Mesothelial cell of epicardium (in vitro differentiated cells): ENCODE data around the gene UST. TPM values are rescaled to one million over a fixed set of nuclear protein-coding genes. Genes with fewer than 3 reads are reported as not detected.

Source experiments
- DNase-seq, 2 experiments: peaks; one replicate each; pipeline ENCODE4 v3.0.0; 2021; ENCODE audit warnings: low spot score in 2 of 2; ENCODE audit not compliant: unreplicated experiment in 2 of 2
- H3K27ac Mint-ChIP-seq: 2 replicates; pipeline ENCODE4 v1.8.0; 2021; ENCODE audit warnings: mixed read lengths
- H3K27me3 Mint-ChIP-seq: 2 replicates; pipeline ENCODE4 v1.8.0; 2021; ENCODE audit warnings: low read depth, mixed read lengths
- H3K36me3 Mint-ChIP-seq: 2 replicates; pipeline ENCODE4 v1.8.0; 2021; ENCODE audit warnings: mixed read lengths
- H3K4me1 Mint-ChIP-seq: 2 replicates; pipeline ENCODE4 v1.8.0; 2021; ENCODE audit warnings: mixed read lengths
- H3K4me3 Mint-ChIP-seq: 2 replicates; pipeline ENCODE4 v1.8.0; 2021; ENCODE audit warnings: mild to moderate bottlenecking, moderate library complexity, mixed read lengths
- H3K9me3 Mint-ChIP-seq: 2 replicates; pipeline ENCODE4 v1.8.0; 2021; ENCODE audit warnings: mixed read lengths
- total RNA-seq: library from RNA; stranded (reverse); gene quantifications from 3 replicates; pipeline ENCODE4 v1.2.1, GENCODE V29; 2021
- TF ChIP-seq, protein P1 (sequence below): fragments of 200-600 bp; sonication (generic); IDR thresholded peaks from one replicate; pipeline ENCODE4 v1.5.0; 2021; ENCODE audit warnings: antibody characterized with exemption; ENCODE audit not compliant: unreplicated experiment

Gene UST
- total RNA-seq, 1 donor from 2014 or later, result 6.6 TPM

DNA sequence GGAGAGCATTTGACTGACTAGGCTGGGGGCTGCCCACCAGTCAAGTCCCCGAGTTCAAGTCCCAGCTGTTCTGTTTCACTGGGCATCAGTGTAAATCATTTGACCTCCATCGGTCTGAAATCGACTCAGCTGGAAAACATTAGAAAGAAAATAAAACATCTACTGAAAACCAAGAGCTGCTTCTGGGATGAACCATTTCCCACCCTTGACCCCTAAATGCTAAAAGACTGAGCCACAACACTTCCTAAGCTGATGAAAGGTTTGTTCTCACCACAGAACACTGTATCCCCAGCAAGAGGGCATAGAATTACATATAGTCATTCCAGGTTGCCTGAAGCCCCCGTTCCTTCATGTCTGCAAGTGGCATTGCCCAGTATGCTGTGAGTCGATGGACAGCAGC lies 333.7 kb downstream of the UST start:
- peaks cover 34% of the 10 kb centered on the region for H3K4me1 Mint-ChIP-seq
- no peaks in the 10 kb centered on the region for H3K27me3 Mint-ChIP-seq
- H3K27ac Mint-ChIP-seq, result no peak overlapping the region
- H3K36me3 Mint-ChIP-seq, result no peaks in the 10 kb centered on the region
- no peaks in the 10 kb centered on the region for H3K9me3 Mint-ChIP-seq
- H3K4me3 Mint-ChIP-seq, result no peak overlapping the region
- TF ChIP-seq, protein P1, sequence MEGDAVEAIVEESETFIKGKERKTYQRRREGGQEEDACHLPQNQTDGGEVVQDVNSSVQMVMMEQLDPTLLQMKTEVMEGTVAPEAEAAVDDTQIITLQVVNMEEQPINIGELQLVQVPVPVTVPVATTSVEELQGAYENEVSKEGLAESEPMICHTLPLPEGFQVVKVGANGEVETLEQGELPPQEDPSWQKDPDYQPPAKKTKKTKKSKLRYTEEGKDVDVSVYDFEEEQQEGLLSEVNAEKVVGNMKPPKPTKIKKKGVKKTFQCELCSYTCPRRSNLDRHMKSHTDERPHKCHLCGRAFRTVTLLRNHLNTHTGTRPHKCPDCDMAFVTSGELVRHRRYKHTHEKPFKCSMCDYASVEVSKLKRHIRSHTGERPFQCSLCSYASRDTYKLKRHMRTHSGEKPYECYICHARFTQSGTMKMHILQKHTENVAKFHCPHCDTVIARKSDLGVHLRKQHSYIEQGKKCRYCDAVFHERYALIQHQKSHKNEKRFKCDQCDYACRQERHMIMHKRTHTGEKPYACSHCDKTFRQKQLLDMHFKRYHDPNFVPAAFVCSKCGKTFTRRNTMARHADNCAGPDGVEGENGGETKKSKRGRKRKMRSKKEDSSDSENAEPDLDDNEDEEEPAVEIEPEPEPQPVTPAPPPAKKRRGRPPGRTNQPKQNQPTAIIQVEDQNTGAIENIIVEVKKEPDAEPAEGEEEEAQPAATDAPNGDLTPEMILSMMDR, result no peak
- DNase-seq, result no peak

DNA sequence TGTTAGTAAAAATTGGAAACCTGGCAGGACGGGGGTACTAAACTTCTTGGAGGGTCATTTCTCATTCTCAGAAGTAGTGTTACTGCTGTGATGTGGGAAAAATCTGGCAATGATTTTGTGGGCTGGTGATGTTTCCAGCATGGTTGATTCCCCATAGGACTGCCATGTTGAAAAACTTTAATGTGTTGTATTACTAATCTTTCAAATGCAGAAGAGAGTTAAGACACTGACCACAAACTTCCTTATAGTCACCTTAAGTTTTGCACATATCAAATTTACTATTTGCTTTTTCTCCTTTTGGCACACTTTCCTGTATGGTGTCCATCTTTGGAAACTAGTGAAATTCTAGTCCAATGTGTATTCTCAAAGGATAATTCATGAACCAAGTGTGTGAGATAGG lies 334.5 kb downstream of the UST start:
- H3K9me3 Mint-ChIP-seq, result no peaks in the 10 kb centered on the region
- TF ChIP-seq, protein P1, result no peak
- H3K36me3 Mint-ChIP-seq, result no peaks in the 10 kb centered on the region
- peaks cover 26% of the 10 kb centered on the region for H3K4me1 Mint-ChIP-seq
- H3K27ac Mint-ChIP-seq, result no peak overlapping the region
- no peak overlapping the region for H3K4me3 Mint-ChIP-seq
- H3K27me3 Mint-ChIP-seq, result no peaks in the 10 kb centered on the region
- DNase-seq, result no peak

DNA sequence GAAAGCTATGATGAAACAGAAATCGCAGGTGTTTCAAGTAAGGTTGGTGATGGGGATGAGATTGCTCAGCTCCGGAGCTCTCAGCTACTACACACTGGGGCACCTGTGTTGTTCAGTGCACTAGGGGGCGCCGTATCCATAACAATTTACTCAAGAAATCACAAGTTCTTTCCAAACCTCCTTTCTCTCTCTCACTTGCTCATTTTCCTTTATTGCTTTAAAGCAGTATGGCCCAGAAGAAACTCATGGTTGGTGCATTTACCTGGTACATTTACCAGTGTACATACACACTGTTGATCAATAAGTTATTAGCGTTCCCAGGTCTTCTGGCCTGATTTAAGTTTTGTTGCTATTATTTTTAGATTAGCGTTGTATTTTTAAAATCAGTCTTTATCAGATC lies 335.5 kb downstream of the UST start:
- no peak overlapping the region for H3K4me3 Mint-ChIP-seq
- H3K27me3 Mint-ChIP-seq, result no peaks in the 10 kb centered on the region
- peaks cover 18% of the 10 kb centered on the region for H3K4me1 Mint-ChIP-seq
- DNase-seq, result peak; percentile 65 to 79
- H3K36me3 Mint-ChIP-seq, result no peaks in the 10 kb centered on the region
- TF ChIP-seq, protein P1, result peak; percentile 60
- no peaks in the 10 kb centered on the region for H3K9me3 Mint-ChIP-seq
- H3K27ac Mint-ChIP-seq, result no peak overlapping the region

DNA sequence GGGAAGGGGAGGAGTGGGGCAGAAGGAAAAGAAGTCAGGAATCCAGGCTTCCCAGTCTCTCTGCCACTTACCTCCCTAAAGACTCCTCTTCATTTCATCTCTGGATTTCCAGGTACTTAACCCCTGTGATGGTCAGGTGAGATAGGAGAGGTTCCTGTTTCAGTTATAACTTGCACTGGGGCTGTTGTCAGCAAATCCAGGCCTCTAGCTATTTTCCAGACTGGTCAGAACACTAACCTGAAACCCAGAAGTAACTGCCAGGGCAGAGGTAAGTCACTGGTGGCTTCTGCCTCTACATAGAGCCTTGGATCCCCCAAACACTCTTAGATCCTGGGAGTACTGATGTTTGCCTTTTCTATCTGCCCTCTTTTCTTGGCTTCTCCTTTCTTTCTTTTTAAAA lies 337.2 kb downstream of the UST start:
- DNase-seq, result no peak
- H3K4me1 Mint-ChIP-seq, result peaks cover 19% of the 10 kb centered on the region
- no peak overlapping the region for H3K27ac Mint-ChIP-seq
- no peaks in the 10 kb centered on the region for H3K9me3 Mint-ChIP-seq
- H3K27me3 Mint-ChIP-seq, result no peaks in the 10 kb centered on the region
- TF ChIP-seq, protein P1, result no peak
- H3K4me3 Mint-ChIP-seq, result no peak overlapping the region
- H3K36me3 Mint-ChIP-seq, result no peaks in the 10 kb centered on the region

DNA sequence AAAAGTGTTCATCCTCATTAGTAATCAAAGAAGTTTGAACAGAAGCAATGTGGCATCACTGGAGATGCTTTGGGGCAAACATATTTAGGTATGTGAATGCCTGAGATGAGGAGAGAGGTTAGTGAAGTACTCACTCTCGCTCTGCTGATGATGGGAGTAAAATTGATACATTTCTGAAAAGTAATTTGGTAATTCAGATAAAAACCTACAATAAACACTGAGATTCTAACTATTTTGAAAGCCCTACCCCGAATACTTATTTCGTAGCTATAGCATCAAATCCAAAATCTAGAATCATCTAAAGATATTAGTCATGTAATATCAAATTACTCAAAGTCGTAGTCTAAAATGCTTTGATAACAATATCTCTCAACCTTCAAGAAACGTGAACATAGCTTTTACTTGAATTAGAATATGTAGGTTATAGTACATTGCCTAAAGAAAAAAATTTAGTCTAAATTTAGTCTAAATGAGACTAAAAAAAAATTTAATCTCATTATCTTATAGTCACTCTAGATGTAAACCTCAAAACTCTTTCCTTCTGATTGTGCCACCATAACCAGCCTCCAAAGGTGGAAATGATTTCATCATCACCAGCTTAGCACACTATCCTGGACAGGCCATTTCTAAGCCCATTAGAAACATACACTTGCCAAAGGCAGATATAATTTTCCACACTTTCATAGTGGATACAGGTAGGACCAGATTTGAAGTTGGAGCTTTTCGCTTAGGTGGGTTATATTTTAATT lies 338.2 kb downstream of the UST start:
- no peaks in the 10 kb centered on the region for H3K9me3 Mint-ChIP-seq
- no peaks in the 10 kb centered on the region for H3K27me3 Mint-ChIP-seq
- no peak for DNase-seq
- H3K36me3 Mint-ChIP-seq, result no peaks in the 10 kb centered on the region
- H3K27ac Mint-ChIP-seq, result no peak overlapping the region
- peaks cover 15% of the 10 kb centered on the region for H3K4me1 Mint-ChIP-seq
- H3K4me3 Mint-ChIP-seq, result no peak overlapping the region
- TF ChIP-seq, protein P1, result no peak

DNA sequence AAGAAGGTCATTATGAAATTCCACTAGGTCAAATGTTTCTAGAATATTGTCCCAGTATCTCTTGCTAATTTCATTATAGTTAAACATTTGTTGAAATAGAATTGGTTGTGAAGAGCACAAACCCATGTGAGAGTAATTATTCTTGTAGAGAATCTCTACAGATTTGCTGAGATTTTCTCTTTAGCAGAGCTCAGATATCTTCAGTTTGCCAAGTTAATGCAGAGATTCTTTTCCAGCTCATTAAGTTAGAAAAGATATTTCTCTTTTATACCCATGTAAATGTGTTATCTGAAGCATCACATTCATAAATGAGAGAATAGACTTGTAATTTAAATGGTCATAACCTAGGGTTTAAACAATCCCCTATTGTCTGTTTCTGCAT lies 338.7 kb downstream of the UST start:
- Mint-ChIP-seq H3K27ac (no peak overlapping the region), H3K4me3 (no peak overlapping the region), H3K36me3 (no peaks in the 10 kb centered on the region)

More for the DNA sequence above, 338.7 kb downstream of the UST start:
- Mint-ChIP-seq H3K27me3 (no peaks in the 10 kb centered on the region), H3K9me3 (no peaks in the 10 kb centered on the region), H3K4me1 (peaks cover 10% of the 10 kb centered on the region)
- TF ChIP-seq, protein P1, result no peak
- no peak for DNase-seq
